Endothelial cell (in vitro differentiated cells): ENCODE measurements around the gene PRMT7. TPM values are rescaled to one million over a fixed set of nuclear protein-coding genes. Genes with fewer than 3 reads are reported as not detected.

ENCODE experiments used
- DNase-seq: peaks from one replicate; pipeline ENCODE4 v3.0.0; 2021; ENCODE audit warnings: low spot score
- H3K27ac Mint-ChIP-seq: one replicate; pipeline ENCODE4 v1.8.0; 2021; ENCODE audit warnings: mixed read lengths, inconsistent platforms; ENCODE audit not compliant: unreplicated experiment
- H3K27me3 Mint-ChIP-seq: one replicate; pipeline ENCODE4 v1.8.0; 2021; ENCODE audit warnings: mild to moderate bottlenecking, moderate library complexity, mixed read lengths, inconsistent platforms; ENCODE audit not compliant: unreplicated experiment
- H3K36me3 Mint-ChIP-seq: one replicate; pipeline ENCODE4 v1.8.0; 2021; ENCODE audit warnings: mild to moderate bottlenecking, low read depth, mixed read lengths, inconsistent platforms; ENCODE audit not compliant: unreplicated experiment
- H3K4me1 Mint-ChIP-seq: one replicate; pipeline ENCODE4 v1.8.0; 2021; ENCODE audit warnings: mild to moderate bottlenecking, mixed read lengths, inconsistent platforms; ENCODE audit not compliant: unreplicated experiment
- H3K4me3 Mint-ChIP-seq: one replicate; pipeline ENCODE4 v1.8.0; 2021; ENCODE audit warnings: mild to moderate bottlenecking, mixed read lengths, inconsistent platforms; ENCODE audit not compliant: unreplicated experiment
- H3K9me3 Mint-ChIP-seq: one replicate; pipeline ENCODE4 v1.8.0; 2021; ENCODE audit warnings: mixed read lengths, inconsistent platforms; ENCODE audit not compliant: unreplicated experiment
- CTCF ChIP-seq: fragments of 200-600 bp; sonication (generic); IDR thresholded peaks from one replicate; pipeline ENCODE4 v1.5.0; 2021; ENCODE audit warnings: antibody characterized with exemption; ENCODE audit not compliant: unreplicated experiment
- total RNA-seq: library from RNA; stranded (reverse); fragmentation: NEBNext Ultra II Directional; extraction: Animal tissue kit (Norgen Biotek cat#: 25700); gene quantifications from one replicate; pipeline ENCODE4 v1.2.1, GENCODE V29; 2021; ENCODE audit not compliant: unreplicated experiment

Gene PRMT7
- total RNA-seq, 1 donor from 2014 or later = 42.8 TPM

- DNase-seq = no peak
- Mint-ChIP-seq H3K27me3 (peaks cover 9% of the 10 kb centered on the region), H3K9me3 (no peaks in the 10 kb centered on the region), H3K36me3 (no peaks in the 10 kb centered on the region), H3K4me1 (peaks cover 2% of the 10 kb centered on the region), H3K4me3 (no peak overlapping the region), H3K27ac (no peak overlapping the region)
- no peak for TF ChIP-seq CTCF
Measured at GRCh38 chr16:68367440-68367839, 56.6 kb downstream of the PRMT7 start.

- H3K9me3 Mint-ChIP-seq = no peaks in the 10 kb centered on the region
- no peak overlapping the region for H3K27ac Mint-ChIP-seq
- TF ChIP-seq CTCF = no peak
- H3K27me3 Mint-ChIP-seq = peaks cover 9% of the 10 kb centered on the region
- H3K4me3 Mint-ChIP-seq = no peak overlapping the region
- no peaks in the 10 kb centered on the region for H3K36me3 Mint-ChIP-seq
- no peak for DNase-seq
- H3K4me1 Mint-ChIP-seq = peaks cover 2% of the 10 kb centered on the region
Measured at GRCh38 chr16:68367891-68368290, 57.1 kb downstream of the PRMT7 start.

GRCh38 chr16:68368301-68368888, 57.6 kb downstream of the PRMT7 start:
- H3K9me3 Mint-ChIP-seq = no peaks in the 10 kb centered on the region
- no peak overlapping the region for H3K27ac Mint-ChIP-seq
- DNase-seq = no peak
- peaks cover 2% of the 10 kb centered on the region for H3K4me1 Mint-ChIP-seq
- TF ChIP-seq CTCF = no peak
- peaks cover 9% of the 10 kb centered on the region for H3K27me3 Mint-ChIP-seq
- H3K36me3 Mint-ChIP-seq = no peaks in the 10 kb centered on the region
- H3K4me3 Mint-ChIP-seq = no peak overlapping the region

- no peaks in the 10 kb centered on the region for H3K36me3 Mint-ChIP-seq
- TF ChIP-seq CTCF = no peak
- H3K4me3 Mint-ChIP-seq = no peak overlapping the region
- H3K9me3 Mint-ChIP-seq = no peaks in the 10 kb centered on the region
- H3K27ac Mint-ChIP-seq = no peak overlapping the region
- no peak for DNase-seq
- H3K27me3 Mint-ChIP-seq = peaks cover 8% of the 10 kb centered on the region
- no peaks in the 10 kb centered on the region for H3K4me1 Mint-ChIP-seq
Measured at GRCh38 chr16:68369168-68369567, 58.3 kb downstream of the PRMT7 start.

- Mint-ChIP-seq H3K4me1 (no peaks in the 10 kb centered on the region), H3K9me3 (no peaks in the 10 kb centered on the region)
Measured at GRCh38 chr16:68369697-68370580, 59.1 kb downstream of the PRMT7 start.

More at GRCh38 chr16:68369697-68370580, 59.1 kb downstream of the PRMT7 start:
- Mint-ChIP-seq H3K27me3 (peaks cover 9% of the 10 kb centered on the region), H3K36me3 (no peaks in the 10 kb centered on the region), H3K4me3 (no peak overlapping the region), H3K27ac (no peak overlapping the region)
- DNase-seq = no peak
- TF ChIP-seq CTCF = no peak
